HG02642 (cell line): Measurements from ENCODE around the gene HINFP.

Source experiments
- ATAC-seq: cut with Tn5 transposase; IDR thresholded peaks from one replicate; pipeline ENCODE4 v1.9.1; 2021; ENCODE audit warnings: mild to moderate bottlenecking; ENCODE audit not compliant: unreplicated experiment, poor library complexity

The HINFP gene

GRCh38 chr11:119121008-119121810, at the start of gene HINFP:
Gene HINFP (plus strand): TSS chr11:119121580. CDS start chr11:119126945, 5,365 bp downstream.
- peak; percentile 97 for ATAC-seq

GRCh38 chr11:119077839-119078238, 43.5 kb upstream of the HINFP start:
- ATAC-seq, result no peak

GRCh38 chr11:119078675-119079420, 42.5 kb upstream of the HINFP start:
- no peak for ATAC-seq

GRCh38 chr11:119081682-119082260, 39.6 kb upstream of the HINFP start:
- ATAC-seq, result no peak

- peak; percentile 89 for ATAC-seq
Measured at GRCh38 chr11:119084663-119085436, 36.5 kb upstream of the HINFP start, which contains the start of gene HMBS. Gene HMBS (plus strand): TSS chr11:119084881. CDS start chr11:119085034, 153 bp downstream.

- peak; percentile 5 for ATAC-seq
Measured at GRCh38 chr11:119085437-119085847, 35.9 kb upstream of the HINFP start.

- no peak for ATAC-seq
Measured at GRCh38 chr11:119087123-119087522, 34.3 kb upstream of the HINFP start.

GRCh38 chr11:119087747-119088241, 33.6 kb upstream of the HINFP start:
- ATAC-seq, result no peak

- no peak for ATAC-seq
Measured at GRCh38 chr11:119088406-119088805, 33.0 kb upstream of the HINFP start.

- ATAC-seq, result no peak
Measured at GRCh38 chr11:119089319-119089718, 32.1 kb upstream of the HINFP start.

GRCh38 chr11:119091178-119091577, 30.2 kb upstream of the HINFP start:
- no peak for ATAC-seq

GRCh38 chr11:119091966-119092879, 29.2 kb upstream of the HINFP start:
- ATAC-seq, result no peak

GRCh38 chr11:119092880-119093842, 28.2 kb upstream of the HINFP start:
- no peak for ATAC-seq

GRCh38 chr11:119093942-119094815, 27.2 kb upstream of the HINFP start:
- peak; percentile 10 for ATAC-seq

- ATAC-seq, result peak; percentile 44
Measured at GRCh38 chr11:119094816-119095065, 26.6 kb upstream of the HINFP start.

- peak; percentile 84 for ATAC-seq
Measured at GRCh38 chr11:119095066-119095880, 26.1 kb upstream of the HINFP start.
